HCT116 (cell line): ENCODE measurements around the gene SAMD4B. TPM values are rescaled to one million over a fixed set of nuclear protein-coding genes. Genes with fewer than 3 reads are reported as not detected.

Experiments
- ATAC-seq: fragments of 200-7000 bp; cut with Tn5 transposase; 2 replicates; pipeline ENCODE4 v1.9.1; 2020; ENCODE audit warnings: mild to moderate bottlenecking, moderate library complexity
- BruUV-seq: library from RNA; stranded (reverse); fragments of 400-500 nt; replicated peaks from 2 replicates; lab custom pipeline; 2021; lab: Mats Ljungman, UMichigan
- CTCF ChIA-PET: fragments of 300-600 bp; sonication (Branson Sonifier 250); formaldehyde crosslinking; loops from one replicate; lab custom pipeline; 2021; ENCODE audit warnings: antibody characterized with exemption; lab: Charles Lee
- POLR2A ChIA-PET: fragments of 300-600, 350-600 bp; sonication (Branson Sonifier 250); formaldehyde crosslinking; loops from one replicate; lab custom pipeline; 2021; ENCODE audit warnings: antibody characterized with exemption; lab: Charles Lee
- RAD21 ChIA-PET, 2 experiments: fragments of 300-600 bp; sonication (Branson Sonifier 250); formaldehyde crosslinking; loops; one replicate each; lab custom pipeline; 2023; ENCODE audit warnings: low total read pairs in 2 of 2; ENCODE audit not compliant: uncharacterized antibody in 2 of 2, unreplicated experiment in 2 of 2, low non-redundant PET in 1 of 2; lab: Charles Lee
- DNase-seq: peaks from one replicate; pipeline ENCODE4 v3.0.0-alpha.2; 2010; ENCODE audit warnings: low read depth, low spot score
- H2AFZ ChIP-seq: fragments of 200-600 bp; shearing (Covaris generic), sonication (generic); 2 replicates; pipeline ENCODE4 v1.6.1; 2017; ENCODE audit warnings: low read depth, mixed run types, mixed read lengths, antibody characterized with exemption, low read length; ENCODE audit not compliant: poor library complexity, severe bottlenecking
- H3K27ac ChIP-seq: 2 replicates; pipeline ENCODE4 v1.5.1; 2012; ENCODE audit warnings: low read depth, low read length
- H3K27me3 ChIP-seq: fragments of 200-600 bp; sonication (generic); 2 replicates; pipeline ENCODE4 v1.6.1; 2016; ENCODE audit warnings: mixed run types, low read length, mixed read lengths; ENCODE audit not compliant: insufficient read depth
- H3K36me3 ChIP-seq, 2 experiments: fragments of 200-500 bp in 1 of 2; fragments of 200-600 bp in 1 of 2; sonication (Bioruptor generic) in 1 of 2; sonication (generic) in 1 of 2; 2 replicates each; pipeline versions ENCODE4 v1.5.1 to v1.6.1; 2014 to 2016; ENCODE audit warnings: low read length in 2 of 2, inconsistent platforms in 1 of 2, mixed read lengths in 1 of 2, mixed run types in 1 of 2; ENCODE audit not compliant: insufficient read depth in 2 of 2, control insufficient read depth in 1 of 2
- H3K4me1 ChIP-seq, 2 experiments: fragments of 200-600 bp in 1 of 2; sonication (generic) in 1 of 2; 2 replicates each; pipeline versions ENCODE4 v1.5.1 to v1.6.1; 2012 to 2017; ENCODE audit warnings: low read length in 2 of 2, inconsistent platforms in 1 of 2, mild to moderate bottlenecking in 1 of 2, mixed read lengths in 1 of 2, mixed run types in 1 of 2, moderate library complexity in 1 of 2; ENCODE audit not compliant: insufficient read depth in 2 of 2, control insufficient read depth in 1 of 2
- H3K4me2 ChIP-seq: fragments of 200-600 bp; sonication (generic); 2 replicates; pipeline ENCODE4 v1.6.1; 2017; ENCODE audit warnings: mixed run types, low read length, mixed read lengths
- H3K4me3 ChIP-seq, 2 experiments: fragments of 200-600 bp in 1 of 2; sonication (generic) in 1 of 2; replicated peaks in 1 of 2; 2 replicates each; pipeline ENCODE4 v1.5.1; 2011 to 2016; ENCODE audit warnings: low read length in 2 of 2, control low read depth in 1 of 2, low read depth in 1 of 2, mild to moderate bottlenecking in 1 of 2, mixed read lengths in 1 of 2, mixed run types in 1 of 2
- H3K79me2 ChIP-seq: fragments of 200-600 bp; sonication (generic); 2 replicates; pipeline ENCODE4 v1.6.1; 2017; ENCODE audit warnings: mild to moderate bottlenecking, mixed run types, low read length, moderate library complexity, mixed read lengths; ENCODE audit not compliant: insufficient read depth
- H3K9ac ChIP-seq: fragments of 200-600 bp; sonication (generic); 2 replicates; pipeline ENCODE4 v1.6.1; 2016; ENCODE audit warnings: low read length, mixed read lengths
- H3K9me2 ChIP-seq: fragments of 200-600 bp; sonication (generic), shearing (Covaris generic); 2 replicates; pipeline ENCODE4 v1.6.1; 2017; ENCODE audit warnings: mixed run types, mild to moderate bottlenecking, moderate library complexity; ENCODE audit not compliant: insufficient read depth
- H3K9me3 ChIP-seq, 2 experiments: fragments of 200-500 bp in 1 of 2; fragments of 200-600 bp in 1 of 2; sonication (Bioruptor generic) in 1 of 2; sonication (generic) in 1 of 2; 2 replicates each; pipeline ENCODE4 v1.6.1; 2014 to 2017; ENCODE audit warnings: low read length in 2 of 2, mixed read lengths in 2 of 2, inconsistent platforms in 1 of 2, low read depth in 1 of 2, mild to moderate bottlenecking in 1 of 2, mixed run types in 1 of 2, moderate library complexity in 1 of 2; ENCODE audit not compliant: control insufficient read depth in 1 of 2, insufficient read depth in 1 of 2
- H4K20me1 ChIP-seq: fragments of 200-600 bp; sonication (generic), shearing (Covaris generic); 2 replicates; pipeline ENCODE4 v1.6.1; 2017; ENCODE audit warnings: mixed run types, mild to moderate bottlenecking, moderate library complexity; ENCODE audit not compliant: insufficient read depth
- CBX3 ChIP-seq: IDR thresholded peaks from 2 replicates; pipeline ENCODE4 v1.6.1; 2012; ENCODE audit warnings: low read depth
- EGR1 ChIP-seq: IDR thresholded peaks from 2 replicates; pipeline ENCODE4 v1.6.1; 2012; ENCODE audit warnings: low read depth
- EZH2 ChIP-seq: fragments of 200-600 bp; sonication (generic); IDR thresholded peaks from 2 replicates; pipeline ENCODE4 v1.6.1; 2017; ENCODE audit warnings: antibody characterized with exemption, mixed run types
- EZH2phosphoT487 ChIP-seq: fragments of 200-600 bp; IDR thresholded peaks from 2 replicates; pipeline ENCODE4 v1.6.1; 2018; ENCODE audit warnings: antibody characterized with exemption, borderline replicate concordance
- FOSL1 ChIP-seq: IDR thresholded peaks from 2 replicates; pipeline ENCODE4 v1.6.1; 2012; ENCODE audit warnings: low read depth
- JUND ChIP-seq: IDR thresholded peaks from 2 replicates; pipeline ENCODE4 v1.6.1; 2012
- POLR2A ChIP-seq: IDR thresholded peaks from 2 replicates; pipeline ENCODE4 v1.7.0; 2011; ENCODE audit warnings: borderline replicate concordance; ENCODE audit not compliant: insufficient read depth, insufficient read length; ENCODE audit errors: extremely low read depth
- POLR2AphosphoS5 ChIP-seq: IDR thresholded peaks from 2 replicates; pipeline ENCODE4 v1.6.1; 2011; ENCODE audit warnings: mild to moderate bottlenecking, low read depth, low read length, moderate library complexity
- SIN3A ChIP-seq: IDR thresholded peaks from 2 replicates; pipeline ENCODE4 v1.6.1; 2012; ENCODE audit warnings: low read depth
- SP1 ChIP-seq: IDR thresholded peaks from 2 replicates; pipeline ENCODE4 v1.6.1; 2012; ENCODE audit warnings: low read depth
- SRF ChIP-seq: IDR thresholded peaks from 2 replicates; pipeline ENCODE4 v1.6.1; 2012; ENCODE audit warnings: low read depth
- TCF7L2 ChIP-seq: IDR thresholded peaks from 2 replicates; pipeline ENCODE4 v1.7.0; 2011; ENCODE audit warnings: borderline replicate concordance, inconsistent platforms; ENCODE audit not compliant: insufficient read depth, insufficient read length; ENCODE audit errors: extremely low read depth
- YY1 ChIP-seq: IDR thresholded peaks from 2 replicates; pipeline ENCODE4 v1.6.1; 2011; ENCODE audit warnings: low read length, low read depth, moderate library complexity, mild to moderate bottlenecking; ENCODE audit not compliant: insufficient replicate concordance; ENCODE audit errors: extremely low read depth
- ZFX ChIP-seq: fragments of 450-650 bp; IDR thresholded peaks from 2 replicates; pipeline ENCODE4 v1.6.1; 2017
- intact Hi-C: fragments of 100-400 bp; cut with micrococcal nuclease; formaldehyde crosslinking; loops from 2 replicates; pipeline ENCODE4 v1.10.0; 2022
- total RNA-seq: library from RNA; stranded (reverse); gene quantifications from one replicate; pipeline ENCODE4 v1.2.1, GENCODE V29; 2021; ENCODE audit not compliant: unreplicated experiment
- TF ChIP-seq, protein P1 (sequence below): IDR thresholded peaks from 2 replicates; pipeline ENCODE4 v1.6.1; 2011; ENCODE audit warnings: mild to moderate bottlenecking, low read length, moderate library complexity; ENCODE audit not compliant: insufficient replicate concordance; ENCODE audit errors: extremely low read depth
- TF ChIP-seq, protein P2 (sequence below): IDR thresholded peaks from 2 replicates; pipeline ENCODE4 v1.6.1; 2012; ENCODE audit warnings: low read depth
- TF ChIP-seq, protein P3 (sequence below): IDR thresholded peaks from 2 replicates; pipeline ENCODE4 v1.6.1; 2012
- TF ChIP-seq, protein P4 (sequence below), 3 experiments: fragments of 200-600 bp in 1 of 3; sonication (generic) in 1 of 3; IDR thresholded peaks in 2 of 3; conservative IDR thresholded peaks in 1 of 3; 2 replicates each; pipeline ENCODE4 v1.5.1; 2012 to 2017; ENCODE audit warnings: low read depth in 2 of 3, low read length in 2 of 3, antibody characterized with exemption in 1 of 3, borderline replicate concordance in 1 of 3, control low read depth in 1 of 3, mild to moderate bottlenecking in 1 of 3, mixed read lengths in 1 of 3, mixed run types in 1 of 3, moderate library complexity in 1 of 3; ENCODE audit not compliant: insufficient read depth in 1 of 3

Gene SAMD4B
- total RNA-seq, 1 experiment from 2014 or later: 127 TPM

DNA sequence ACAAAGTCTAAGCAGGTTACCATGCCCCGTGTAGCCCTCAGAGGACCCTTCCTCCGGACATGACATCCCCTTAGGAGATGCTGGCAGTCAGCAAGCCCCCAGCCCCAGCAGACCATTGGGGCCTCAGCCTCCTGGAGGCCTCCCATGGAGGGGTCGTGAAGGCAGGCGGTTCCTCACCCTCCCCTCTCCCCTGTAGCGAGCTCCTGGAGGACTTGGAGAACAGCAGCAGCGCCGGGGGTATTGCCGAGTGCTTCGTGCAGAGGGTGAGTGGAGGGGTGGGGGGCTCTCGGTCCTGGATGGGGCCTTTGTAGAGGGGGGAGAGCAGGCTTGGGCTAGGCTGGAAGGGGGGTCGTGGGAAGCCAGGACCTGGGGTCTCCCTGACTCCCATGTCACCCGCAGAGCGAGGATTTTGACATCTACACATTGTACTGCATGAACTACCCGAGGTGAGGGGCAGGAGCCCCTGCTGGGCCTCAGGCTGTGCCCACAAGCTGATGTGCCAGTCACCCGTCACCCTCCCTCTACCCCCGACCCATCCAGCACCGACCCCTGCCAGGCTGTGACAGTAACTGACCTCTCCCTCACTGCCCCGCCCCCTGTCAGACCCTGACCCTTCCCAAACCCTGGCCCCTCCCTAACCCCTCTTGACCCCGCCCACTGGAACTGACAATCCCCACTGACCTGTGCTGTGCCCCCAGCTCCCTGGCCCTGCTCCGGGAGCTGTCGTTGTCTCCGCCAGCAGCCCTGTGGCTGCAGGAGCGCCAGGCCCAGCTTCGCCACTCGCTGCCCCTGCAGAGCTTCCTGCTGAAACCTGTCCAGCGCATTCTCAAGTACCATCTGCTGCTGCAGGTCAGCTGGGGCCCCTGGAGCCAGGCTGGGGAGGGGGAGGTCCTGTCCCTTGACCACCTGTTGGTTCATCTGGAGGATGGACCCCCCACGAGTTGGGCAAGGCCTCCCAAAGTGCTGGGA, 74.2 kb downstream of the SAMD4B start:
- H3K79me2 ChIP-seq: no peaks in the 10 kb centered on the region; the same call in 1 of the 2 replicates
- H3K36me3 ChIP-seq: 0 out of 4 replicates have a peak, but pooled peaks cover 0 to 4% of the 10 kb centered on the region in 2 experiments
- no TSS peak for BruUV-seq
- intact Hi-C loops: no loop called here
- CTCF ChIA-PET: no interaction called here
- H3K4me2 ChIP-seq: no peak overlapping the region
- H3K4me1 ChIP-seq: peaks cover 10 to 31% of the 10 kb centered on the region in 2 experiments
- H3K9ac ChIP-seq: no peak overlapping the region
- RAD21 ChIA-PET: no interaction called here
- ATAC-seq (no peak), DNase-seq (no peak)
- TF ChIP-seq FOSL1 (no peak), POLR2A (no peak), JUND (no peak), EZH2phosphoT487 (no peak), SP1 (no peak), CBX3 (no peak), TCF7L2 (no peak), YY1 (no peak), EGR1 (no peak), ZFX (no peak), SRF (no peak), SIN3A (no peak), EZH2 (no peak), POLR2AphosphoS5 (no peak)
- TF ChIP-seq, protein P1, sequence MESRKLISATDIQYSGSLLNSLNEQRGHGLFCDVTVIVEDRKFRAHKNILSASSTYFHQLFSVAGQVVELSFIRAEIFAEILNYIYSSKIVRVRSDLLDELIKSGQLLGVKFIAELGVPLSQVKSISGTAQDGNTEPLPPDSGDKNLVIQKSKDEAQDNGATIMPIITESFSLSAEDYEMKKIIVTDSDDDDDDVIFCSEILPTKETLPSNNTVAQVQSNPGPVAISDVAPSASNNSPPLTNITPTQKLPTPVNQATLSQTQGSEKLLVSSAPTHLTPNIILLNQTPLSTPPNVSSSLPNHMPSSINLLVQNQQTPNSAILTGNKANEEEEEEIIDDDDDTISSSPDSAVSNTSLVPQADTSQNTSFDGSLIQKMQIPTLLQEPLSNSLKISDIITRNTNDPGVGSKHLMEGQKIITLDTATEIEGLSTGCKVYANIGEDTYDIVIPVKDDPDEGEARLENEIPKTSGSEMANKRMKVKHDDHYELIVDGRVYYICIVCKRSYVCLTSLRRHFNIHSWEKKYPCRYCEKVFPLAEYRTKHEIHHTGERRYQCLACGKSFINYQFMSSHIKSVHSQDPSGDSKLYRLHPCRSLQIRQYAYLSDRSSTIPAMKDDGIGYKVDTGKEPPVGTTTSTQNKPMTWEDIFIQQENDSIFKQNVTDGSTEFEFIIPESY: no peak
- TF ChIP-seq, protein P2, sequence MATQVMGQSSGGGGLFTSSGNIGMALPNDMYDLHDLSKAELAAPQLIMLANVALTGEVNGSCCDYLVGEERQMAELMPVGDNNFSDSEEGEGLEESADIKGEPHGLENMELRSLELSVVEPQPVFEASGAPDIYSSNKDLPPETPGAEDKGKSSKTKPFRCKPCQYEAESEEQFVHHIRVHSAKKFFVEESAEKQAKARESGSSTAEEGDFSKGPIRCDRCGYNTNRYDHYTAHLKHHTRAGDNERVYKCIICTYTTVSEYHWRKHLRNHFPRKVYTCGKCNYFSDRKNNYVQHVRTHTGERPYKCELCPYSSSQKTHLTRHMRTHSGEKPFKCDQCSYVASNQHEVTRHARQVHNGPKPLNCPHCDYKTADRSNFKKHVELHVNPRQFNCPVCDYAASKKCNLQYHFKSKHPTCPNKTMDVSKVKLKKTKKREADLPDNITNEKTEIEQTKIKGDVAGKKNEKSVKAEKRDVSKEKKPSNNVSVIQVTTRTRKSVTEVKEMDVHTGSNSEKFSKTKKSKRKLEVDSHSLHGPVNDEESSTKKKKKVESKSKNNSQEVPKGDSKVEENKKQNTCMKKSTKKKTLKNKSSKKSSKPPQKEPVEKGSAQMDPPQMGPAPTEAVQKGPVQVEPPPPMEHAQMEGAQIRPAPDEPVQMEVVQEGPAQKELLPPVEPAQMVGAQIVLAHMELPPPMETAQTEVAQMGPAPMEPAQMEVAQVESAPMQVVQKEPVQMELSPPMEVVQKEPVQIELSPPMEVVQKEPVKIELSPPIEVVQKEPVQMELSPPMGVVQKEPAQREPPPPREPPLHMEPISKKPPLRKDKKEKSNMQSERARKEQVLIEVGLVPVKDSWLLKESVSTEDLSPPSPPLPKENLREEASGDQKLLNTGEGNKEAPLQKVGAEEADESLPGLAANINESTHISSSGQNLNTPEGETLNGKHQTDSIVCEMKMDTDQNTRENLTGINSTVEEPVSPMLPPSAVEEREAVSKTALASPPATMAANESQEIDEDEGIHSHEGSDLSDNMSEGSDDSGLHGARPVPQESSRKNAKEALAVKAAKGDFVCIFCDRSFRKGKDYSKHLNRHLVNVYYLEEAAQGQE: no peak
- TF ChIP-seq, protein P3, sequence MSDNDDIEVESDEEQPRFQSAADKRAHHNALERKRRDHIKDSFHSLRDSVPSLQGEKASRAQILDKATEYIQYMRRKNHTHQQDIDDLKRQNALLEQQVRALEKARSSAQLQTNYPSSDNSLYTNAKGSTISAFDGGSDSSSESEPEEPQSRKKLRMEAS: no peak
- TF ChIP-seq, protein P4, sequence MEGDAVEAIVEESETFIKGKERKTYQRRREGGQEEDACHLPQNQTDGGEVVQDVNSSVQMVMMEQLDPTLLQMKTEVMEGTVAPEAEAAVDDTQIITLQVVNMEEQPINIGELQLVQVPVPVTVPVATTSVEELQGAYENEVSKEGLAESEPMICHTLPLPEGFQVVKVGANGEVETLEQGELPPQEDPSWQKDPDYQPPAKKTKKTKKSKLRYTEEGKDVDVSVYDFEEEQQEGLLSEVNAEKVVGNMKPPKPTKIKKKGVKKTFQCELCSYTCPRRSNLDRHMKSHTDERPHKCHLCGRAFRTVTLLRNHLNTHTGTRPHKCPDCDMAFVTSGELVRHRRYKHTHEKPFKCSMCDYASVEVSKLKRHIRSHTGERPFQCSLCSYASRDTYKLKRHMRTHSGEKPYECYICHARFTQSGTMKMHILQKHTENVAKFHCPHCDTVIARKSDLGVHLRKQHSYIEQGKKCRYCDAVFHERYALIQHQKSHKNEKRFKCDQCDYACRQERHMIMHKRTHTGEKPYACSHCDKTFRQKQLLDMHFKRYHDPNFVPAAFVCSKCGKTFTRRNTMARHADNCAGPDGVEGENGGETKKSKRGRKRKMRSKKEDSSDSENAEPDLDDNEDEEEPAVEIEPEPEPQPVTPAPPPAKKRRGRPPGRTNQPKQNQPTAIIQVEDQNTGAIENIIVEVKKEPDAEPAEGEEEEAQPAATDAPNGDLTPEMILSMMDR (IDR thresholded peaks at IDR 0.05 in 2 of 3, conservative IDR thresholded peaks at IDR 0.05 in 1 of 3; ENCODE audit: borderline replicate concordance in 1 of 3, insufficient read depth in 1 of 3, low read depth in 2 of 3, low read length in 2 of 3): no peak
- H3K9me3 ChIP-seq: no peaks in the 10 kb centered on the region
- no peaks in the 10 kb centered on the region for H4K20me1 ChIP-seq
- H2AFZ ChIP-seq: no peak overlapping the region
- H3K9me2 ChIP-seq: no peaks in the 10 kb centered on the region
- no peaks in the 10 kb centered on the region for H3K27me3 ChIP-seq
- no peak overlapping the region for H3K27ac ChIP-seq
- H3K4me3 ChIP-seq: no peak overlapping the region
- POLR2A ChIA-PET: interaction anchor here (2.2 kb wide), 1 partner anchor 19 kb away, joined by 9 read pairs; the partner anchor contains the start of gene RPS16
